ENCODE data around the gene TWNK.

Gene TWNK

DNA sequence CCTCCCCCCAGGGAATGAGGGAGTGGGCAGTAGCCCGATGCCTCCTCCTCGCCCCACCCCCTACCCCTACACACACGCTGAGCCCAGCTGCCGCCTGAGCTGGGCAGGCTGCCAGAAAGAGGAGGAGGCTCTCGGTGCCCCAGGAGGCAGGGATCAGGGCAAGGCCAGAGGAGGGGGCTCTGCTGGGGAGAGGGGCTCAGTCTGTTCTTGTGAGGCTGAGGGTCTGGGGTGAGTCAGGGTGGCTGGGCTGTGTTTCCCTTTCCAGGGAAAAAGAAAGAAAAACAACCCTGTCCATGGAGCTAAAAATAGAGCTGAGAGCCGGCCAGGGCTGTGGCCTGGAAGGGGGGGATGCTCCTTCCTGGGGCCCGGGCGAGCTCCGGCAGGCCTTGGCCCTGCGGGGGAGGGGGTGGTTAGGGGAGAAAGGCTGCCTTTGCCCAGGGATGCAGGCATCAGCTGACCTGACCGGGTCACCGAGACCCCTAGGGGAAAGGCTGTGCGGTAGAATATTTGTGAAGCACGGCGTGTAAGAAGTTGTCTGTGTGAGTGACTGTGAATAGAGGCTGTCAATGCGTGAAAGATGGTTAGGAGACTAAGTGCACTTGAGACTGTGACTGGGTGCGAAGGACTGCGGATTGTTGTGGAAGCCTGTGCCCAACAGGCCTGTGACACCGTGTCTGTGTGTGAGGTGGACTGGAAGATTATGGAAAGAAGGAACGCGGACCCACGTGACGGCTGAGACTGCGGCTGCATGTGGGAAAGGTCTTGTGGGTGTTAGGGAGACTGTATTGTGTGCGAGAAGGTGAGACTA lies 11.0 kb downstream of the TWNK start:
- no peak for FAIRE-seq

DNA sequence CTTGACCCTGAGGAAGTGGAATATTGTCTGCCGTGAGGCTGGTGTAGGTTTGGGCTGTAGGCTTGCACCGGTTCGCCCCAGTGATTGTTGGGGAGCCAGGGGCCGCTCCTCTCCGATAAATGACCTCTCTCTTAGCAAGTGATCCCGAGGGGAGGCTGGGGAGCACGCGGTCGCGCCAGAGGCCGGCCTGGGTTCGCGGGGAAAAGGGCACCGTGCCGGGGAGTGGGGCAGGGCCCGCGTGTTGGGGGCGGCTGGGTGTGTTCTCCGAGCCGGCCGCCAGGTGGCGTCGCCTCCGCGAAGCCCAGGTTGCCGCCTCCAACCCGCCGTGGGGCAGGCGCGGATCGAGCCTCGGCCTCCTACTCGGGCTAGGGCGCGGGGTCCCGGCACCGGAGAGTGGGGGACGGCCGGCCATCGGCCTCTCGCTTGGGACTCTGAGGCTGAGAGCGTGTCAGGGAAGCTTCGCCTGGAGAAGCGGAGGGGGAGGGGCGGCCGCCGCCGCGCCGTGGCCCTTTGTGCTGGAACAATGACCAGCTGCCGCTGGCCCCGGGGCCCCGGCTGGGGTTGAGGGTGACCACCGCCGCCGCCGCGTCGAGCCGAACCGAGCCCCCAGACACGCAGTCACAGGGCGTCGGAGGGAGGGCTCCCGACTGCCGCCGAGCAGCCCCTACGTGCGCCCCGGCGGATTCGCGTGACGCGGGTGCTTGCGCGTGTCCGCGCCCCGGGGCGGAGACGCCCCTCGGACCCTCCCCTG lies 11.8 kb downstream of the TWNK start:
- FAIRE-seq, result no peak

GRCh38 chr10:100999742-101000126 lies 12.4 kb downstream of the TWNK start, which contains the start of gene LZTS2:
Gene LZTS2 (plus strand): TSS chr10:100999808. CDS start chr10:101002539, 2,731 bp downstream.
- no peak for FAIRE-seq

GRCh38 chr10:101000127-101000914 lies 13.0 kb downstream of the TWNK start:
- no peak for FAIRE-seq

DNA sequence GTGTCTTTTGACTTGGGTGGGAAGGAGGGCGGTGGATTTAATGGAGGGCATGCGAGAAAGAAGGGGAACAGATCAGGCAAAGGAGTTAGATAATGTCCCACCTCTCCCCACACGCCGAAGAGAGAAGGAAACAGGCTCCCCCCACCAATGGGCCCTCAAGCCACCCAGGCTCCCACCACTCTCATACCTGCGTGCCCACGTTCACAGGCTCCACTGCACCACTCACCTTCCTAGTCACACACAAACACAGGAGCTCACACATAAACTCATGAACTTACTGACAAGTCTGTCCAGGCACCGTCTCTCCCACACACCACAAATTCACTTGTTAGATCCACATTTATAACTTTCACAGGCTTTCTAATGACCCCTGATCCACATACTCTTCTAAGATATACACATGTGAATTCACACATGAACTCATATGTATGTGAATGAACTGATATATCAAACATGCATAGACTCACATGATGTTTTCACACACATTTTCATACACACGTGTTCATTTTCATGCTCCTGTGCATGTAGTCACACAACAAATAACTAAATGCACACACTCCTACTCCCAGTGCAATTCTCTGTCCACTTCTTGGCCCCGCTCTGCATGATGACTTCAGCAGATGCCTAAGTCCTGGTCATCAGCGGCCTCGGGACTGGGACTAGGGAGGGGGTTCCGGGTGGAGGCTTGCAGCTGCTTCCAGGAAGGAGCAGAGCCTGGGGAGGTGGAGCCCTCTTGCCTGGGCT lies 13.7 kb downstream of the TWNK start:
- no peak for FAIRE-seq

- no peak for FAIRE-seq
These were observed 14.3 kb downstream of the TWNK start for GRCh38 chr10:101001659-101002035.

- FAIRE-seq, result no peak
These were observed 15.1 kb downstream of the TWNK start for GRCh38 chr10:101002456-101002855.

DNA sequence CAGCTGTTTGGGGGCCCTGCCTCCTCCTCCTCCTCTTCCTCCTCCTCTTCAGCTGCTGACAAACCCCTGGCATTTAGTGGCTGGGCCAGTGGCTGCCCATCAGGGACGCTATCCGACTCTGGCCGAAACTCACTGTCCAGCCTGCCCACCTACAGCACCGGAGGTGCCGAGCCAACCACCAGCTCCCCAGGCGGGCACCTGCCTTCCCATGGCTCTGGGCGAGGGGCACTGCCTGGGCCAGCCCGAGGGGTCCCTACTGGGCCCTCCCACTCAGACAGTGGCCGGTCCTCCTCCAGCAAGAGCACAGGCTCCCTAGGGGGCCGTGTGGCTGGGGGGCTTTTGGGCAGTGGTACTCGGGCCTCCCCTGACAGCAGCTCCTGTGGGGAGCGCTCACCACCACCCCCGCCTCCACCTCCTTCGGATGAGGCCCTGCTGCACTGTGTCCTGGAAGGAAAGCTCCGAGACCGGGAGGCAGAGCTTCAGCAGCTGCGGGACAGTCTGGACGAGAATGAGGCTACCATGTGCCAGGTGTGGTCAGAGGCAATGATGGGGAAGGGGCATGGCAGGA lies 16.4 kb downstream of the TWNK start:
- no peak for FAIRE-seq

DNA sequence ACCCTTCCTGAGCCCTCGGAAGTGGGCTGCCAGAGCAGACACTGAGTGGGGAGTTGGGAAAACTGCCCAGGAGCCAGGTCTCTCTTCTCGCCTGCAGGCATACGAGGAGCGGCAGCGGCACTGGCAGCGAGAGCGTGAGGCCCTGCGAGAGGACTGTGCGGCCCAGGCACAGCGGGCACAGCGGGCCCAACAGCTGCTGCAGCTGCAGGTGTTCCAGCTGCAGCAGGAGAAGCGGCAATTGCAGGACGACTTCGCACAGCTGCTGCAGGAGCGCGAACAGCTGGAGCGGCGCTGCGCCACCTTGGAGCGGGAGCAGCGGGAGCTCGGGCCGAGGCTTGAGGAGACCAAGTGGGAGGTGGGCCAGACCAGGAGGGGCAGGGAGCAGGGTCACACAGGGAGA lies 18.0 kb downstream of the TWNK start:
- no peak for FAIRE-seq

DNA sequence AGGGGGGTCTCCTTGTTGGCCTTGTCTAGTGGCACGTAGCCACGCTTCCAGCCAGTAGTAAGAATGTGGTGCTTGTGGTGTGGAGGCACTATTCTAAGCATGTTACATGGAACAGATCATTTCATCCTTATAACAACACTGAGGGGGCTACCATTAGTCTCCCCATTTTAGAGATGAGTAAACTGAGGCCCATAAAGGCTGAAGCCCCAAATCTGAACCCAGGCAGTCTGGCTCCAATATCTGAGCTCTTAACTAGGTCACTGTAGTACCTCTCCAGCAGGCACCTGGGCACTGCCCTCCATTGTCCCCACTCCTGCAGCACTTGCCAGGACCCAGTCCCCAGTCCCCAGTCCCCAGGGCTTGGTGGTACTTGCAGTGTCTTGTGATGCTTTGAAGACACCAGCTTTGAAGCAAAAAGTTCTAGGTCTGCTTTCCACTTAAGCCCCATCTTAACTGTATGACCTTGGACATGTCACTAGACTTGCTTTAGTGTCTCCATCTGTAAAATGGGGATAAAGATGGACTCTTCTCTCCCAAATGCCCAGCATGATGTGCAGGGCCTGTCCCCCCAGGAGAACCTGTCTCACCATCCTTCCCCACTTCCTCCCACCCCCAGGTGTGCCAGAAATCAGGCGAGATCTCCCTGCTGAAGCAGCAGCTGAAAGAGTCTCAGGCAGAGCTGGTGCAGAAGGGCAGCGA lies 18.7 kb downstream of the TWNK start:
- FAIRE-seq, result no peak

- no peak for FAIRE-seq
These were observed 19.3 kb downstream of the TWNK start for GRCh38 chr10:101006593-101007098.

DNA sequence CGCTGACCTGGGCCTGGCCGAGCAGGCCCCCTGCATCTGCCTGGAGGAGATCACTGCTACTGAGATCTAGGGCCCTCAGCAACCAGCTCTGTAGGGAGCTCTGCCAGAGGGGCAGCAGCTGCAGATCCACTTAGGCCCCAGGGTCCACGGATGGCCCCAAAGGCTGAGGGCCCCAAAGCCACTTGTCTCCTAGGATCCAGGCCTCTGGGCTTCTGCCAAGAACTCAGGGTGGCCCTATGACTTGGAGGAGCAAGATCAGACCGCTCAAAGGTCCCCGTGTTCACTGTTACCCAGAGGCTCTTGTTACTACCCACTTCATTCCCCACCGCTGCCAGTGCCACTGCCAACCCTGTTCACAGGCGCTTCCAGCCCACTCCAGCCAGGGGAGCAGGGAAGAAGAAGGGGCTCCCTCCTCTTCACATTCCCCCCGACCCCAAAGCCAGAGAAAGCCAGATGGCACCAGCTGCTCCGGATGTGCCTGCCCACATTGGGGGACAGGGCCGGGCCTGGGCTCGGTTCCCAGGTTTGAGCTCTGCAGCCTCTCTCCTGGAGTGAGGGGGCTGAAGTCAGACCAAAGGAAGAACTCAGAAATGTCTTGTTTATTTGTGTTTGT lies 19.9 kb downstream of the TWNK start:
- FAIRE-seq, result no peak

DNA sequence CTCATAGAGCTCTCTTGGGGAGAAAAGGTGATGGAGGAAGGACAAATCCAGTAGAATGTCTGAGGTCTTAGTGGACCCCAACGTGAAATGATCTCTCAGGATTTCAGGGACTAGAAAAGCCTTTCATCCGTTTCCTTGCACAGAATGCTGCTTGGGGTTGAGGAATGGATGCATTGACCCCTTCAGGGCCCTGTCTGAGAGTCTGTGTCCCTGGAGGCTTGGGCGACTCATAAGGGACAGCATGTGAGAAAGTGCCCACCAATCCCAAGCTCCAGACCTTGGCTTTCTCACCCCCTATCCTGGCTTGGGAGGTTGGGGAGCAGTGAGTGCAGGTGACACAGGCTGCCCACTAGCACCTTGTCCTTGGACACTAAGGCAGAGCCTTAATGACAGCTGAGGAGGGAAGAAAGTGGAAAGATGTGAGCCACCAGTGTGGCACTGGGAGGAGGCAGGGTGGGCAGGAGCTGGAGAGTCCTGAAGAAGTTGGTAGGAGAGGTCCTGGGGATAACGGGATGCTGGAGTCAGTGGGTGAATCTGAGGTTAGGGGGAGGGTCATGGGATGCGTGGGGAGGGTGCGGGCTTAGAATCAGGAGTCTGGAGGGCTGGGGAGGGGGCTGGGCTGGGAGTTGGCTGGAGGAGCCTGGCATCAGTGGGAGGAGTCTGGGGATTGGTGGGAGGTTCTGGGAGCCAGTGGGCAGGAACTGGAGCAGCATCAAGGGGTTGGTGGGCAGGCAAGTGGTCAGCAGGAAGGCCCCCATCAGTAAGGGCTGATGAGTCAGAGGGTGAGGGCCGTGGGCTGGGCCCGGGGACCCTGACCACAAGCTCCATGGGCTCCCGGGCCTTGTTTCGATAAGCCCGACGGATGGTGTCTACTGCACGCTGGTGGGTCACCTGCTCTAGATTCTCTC lies 20.8 kb downstream of the TWNK start:
- no peak for FAIRE-seq

- FAIRE-seq, result no peak
These were observed 21.6 kb downstream of the TWNK start for GRCh38 chr10:101008823-101009423.

DNA sequence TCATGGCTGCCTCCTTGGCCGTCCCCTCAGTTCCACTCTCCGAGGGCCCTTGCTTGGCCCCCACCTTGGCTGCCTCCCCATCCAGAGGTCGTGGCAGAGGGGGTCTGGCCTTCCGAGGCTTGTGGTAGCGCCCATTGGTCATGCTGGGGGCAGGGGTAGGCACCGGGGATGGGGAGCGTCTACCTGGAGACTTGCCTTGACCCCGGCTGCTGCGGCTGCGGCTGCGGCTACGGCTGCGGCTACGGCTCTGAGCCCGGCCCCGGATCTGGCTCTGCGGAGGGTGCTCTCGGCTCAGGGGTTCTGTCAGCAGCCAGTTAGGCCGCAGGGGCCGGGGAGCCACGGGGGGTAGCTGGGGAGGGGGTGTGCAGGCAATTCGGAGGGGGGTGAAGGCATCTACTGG lies 23.0 kb downstream of the TWNK start:
- FAIRE-seq, result no peak

DNA sequence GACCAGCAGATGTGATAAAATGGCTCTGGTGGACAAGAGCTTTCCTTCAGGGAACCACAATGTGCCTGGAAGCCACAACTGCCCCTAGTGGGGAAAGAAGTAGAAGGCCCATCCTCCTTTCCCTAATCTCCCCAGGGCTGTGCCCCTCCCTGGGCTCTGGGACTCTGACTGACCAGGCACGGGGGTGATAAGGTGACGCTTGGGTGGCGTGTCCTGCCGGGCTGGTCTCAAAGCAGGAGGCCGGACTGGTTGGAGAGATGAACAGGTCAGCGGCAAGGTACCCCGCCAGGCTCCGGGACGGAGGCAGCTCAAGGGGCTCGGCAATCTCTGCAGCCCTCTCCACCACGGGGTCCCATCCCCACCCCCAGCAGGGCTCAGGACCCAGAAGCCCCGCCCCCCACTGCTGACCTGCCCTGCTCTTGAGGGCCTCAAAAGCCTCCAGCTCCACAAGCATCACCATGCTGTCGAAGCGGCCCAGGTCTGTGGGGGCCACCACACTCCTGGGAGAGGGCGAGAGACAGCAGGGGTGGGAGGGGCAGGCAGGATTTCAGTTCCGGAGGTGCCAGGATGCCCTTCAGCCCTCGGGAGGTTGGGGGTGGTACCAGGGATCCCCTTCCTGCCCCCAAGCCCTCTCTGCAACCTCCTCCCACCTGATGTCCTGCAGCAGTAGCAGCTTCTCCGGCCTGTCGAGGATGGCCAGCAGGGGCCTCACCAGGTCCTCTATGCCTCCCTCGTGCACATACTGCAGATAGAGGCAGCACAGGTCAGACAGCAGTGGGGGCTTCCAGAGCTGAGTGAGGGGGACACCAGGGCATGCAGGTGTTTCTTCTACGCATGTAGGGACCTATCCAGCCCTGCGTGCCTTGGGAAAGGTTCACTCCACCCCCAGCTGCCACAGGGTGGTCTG lies 24.4 kb downstream of the TWNK start:
- peak; percentile 33 for FAIRE-seq

DNA sequence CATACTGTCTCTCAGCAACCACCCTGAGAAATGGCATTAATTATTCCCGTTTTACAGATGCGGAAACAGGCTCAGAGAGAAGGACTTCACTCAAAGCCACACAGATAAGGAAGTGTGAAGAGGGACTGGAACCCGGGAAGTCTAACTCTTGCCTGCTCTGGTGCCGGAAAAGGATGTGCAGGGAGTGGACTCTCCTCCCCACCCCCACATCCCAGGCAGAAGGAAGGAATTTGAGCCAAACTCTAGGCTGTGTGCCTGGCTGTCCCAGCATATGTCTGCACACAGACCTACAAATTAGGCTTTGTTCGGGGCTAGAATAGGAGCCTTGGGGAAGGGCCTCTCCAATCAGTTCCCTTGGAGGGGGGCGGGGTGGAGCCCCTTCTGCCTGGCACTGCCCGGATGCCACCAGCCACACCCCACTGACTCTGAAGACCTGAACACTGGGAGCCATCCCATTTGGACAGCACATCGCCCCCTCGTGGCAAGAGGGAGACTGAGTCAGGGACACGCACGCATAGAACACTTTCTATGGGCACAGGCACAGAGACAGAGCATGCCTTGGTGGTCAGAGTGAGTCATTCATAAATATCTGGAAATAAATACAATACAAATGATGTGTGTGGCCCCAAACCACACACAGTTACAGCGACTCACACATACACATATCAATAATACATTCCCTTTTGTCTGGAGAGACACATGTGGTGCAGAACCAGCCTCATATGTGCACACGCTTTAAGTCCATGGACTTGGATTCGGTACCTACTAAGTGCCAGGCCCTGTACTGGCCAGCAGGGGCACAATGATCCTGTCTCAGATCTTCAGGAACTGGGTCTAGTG lies 25.4 kb downstream of the TWNK start:
- FAIRE-seq, result peak; percentile 94

Data from G401.6 (cell line).